Lower leg skin (tissue), 4 donors: Measurements from ENCODE around the gene SVIL. TPM values are rescaled to one million over a fixed set of nuclear protein-coding genes. Genes with fewer than 3 reads are reported as not detected.
"Not testable (repeated sequence)": the region's sequence is repeated elsewhere in the genome, so short reads cannot be mapped to it uniquely, and the experiment has no call there.

Experiments used
- DNase-seq, 2 donors: peaks; one replicate each; pipeline ENCODE4 v3.0.0-alpha.2; 2019; ENCODE audit warnings: low spot score in 2 of 2
- H3K4me3 ChIP-seq: fragments of 200-600 bp; sonication (generic); 2 replicates; pipeline ENCODE4 v1.5.1; 2017; ENCODE audit warnings: mild to moderate bottlenecking, low read depth; ENCODE audit not compliant: poor library complexity, severe bottlenecking
- CTCF ChIP-seq, 3 donors: fragments of 450-650 bp; IDR thresholded peaks; one replicate each; pipeline ENCODE4 v1.5.1; 2016; ENCODE audit warnings: antibody characterized with exemption in 3 of 3, mild to moderate bottlenecking in 3 of 3, moderate library complexity in 2 of 3
- POLR2A ChIP-seq, 2 donors: fragments of 450-650 bp; IDR thresholded peaks; one replicate each; pipeline ENCODE4 v1.6.1; 2016 to 2017; ENCODE audit warnings: antibody characterized with exemption in 2 of 2, mild to moderate bottlenecking in 1 of 2, moderate library complexity in 1 of 2
- WGBS, 2 donors: methylation state at CpG; one replicate each; pipeline ENCODE4 v1.1.5; 2018; 5-methylcytosine and 5-hydroxymethylcytosine counted together
- intact Hi-C: fragments of 100-400 bp; cut with DNase I; formaldehyde crosslinking; loops from one replicate; pipeline ENCODE4 v1.15.0; 2023; ENCODE audit warnings: low total_unique reads
- total RNA-seq, 4 donors: library from RNA; depleted of rRNA; stranded (reverse); fragments of >200 nt; gene quantifications; one replicate each; pipeline ENCODE4 v1.1.0, GENCODE V29; 2016

The SVIL gene
- total RNA-seq, 4 donors from 2014 or later: 49.0 to 91.0 (median 74.4) TPM

GRCh38 chr10:29454250-29454649, 180.5 kb downstream of the SVIL start:
- intact Hi-C loops: no loop called here
- TF ChIP-seq CTCF (IDR thresholded peaks at IDR 0.05): no peak
- TF ChIP-seq POLR2A (IDR thresholded peaks at IDR 0.05): no peak

GRCh38 chr10:29452546-29452945, 182.2 kb downstream of the SVIL start:
- no peak for DNase-seq
- no peak overlapping the region for H3K4me3 ChIP-seq
- intact Hi-C loops: no loop called here
- TF ChIP-seq CTCF (IDR thresholded peaks at IDR 0.05) (no peak), POLR2A (IDR thresholded peaks at IDR 0.05) (no peak)
- WGBS, 2 donors: 94 to 96% methylated on average over 8 of the region's 8 CpGs

More at GRCh38 chr10:29454250-29454649, 180.5 kb downstream of the SVIL start:
- WGBS, 2 donors: 95 to 96% methylated on average over 4 of the region's 4 CpGs
- no peak for DNase-seq
- H3K4me3 ChIP-seq: no peak overlapping the region

GRCh38 chr10:29451946-29452345, 182.8 kb downstream of the SVIL start:
- no peak for DNase-seq
- no peak for TF ChIP-seq POLR2A (IDR thresholded peaks at IDR 0.05)
- no peak for TF ChIP-seq CTCF (IDR thresholded peaks at IDR 0.05)
- H3K4me3 ChIP-seq: no peak overlapping the region
- intact Hi-C loops: no loop called here
- WGBS, 2 donors: 69 to 75% methylated on average over 4 of the region's 4 CpGs

GRCh38 chr10:29450405-29450804, 184.4 kb downstream of the SVIL start:
- TF ChIP-seq CTCF (IDR thresholded peaks at IDR 0.05) (no peak), POLR2A (IDR thresholded peaks at IDR 0.05) (no peak)
- no peak overlapping the region for H3K4me3 ChIP-seq
- no peak for DNase-seq
- intact Hi-C loops: no loop called here
- 87 to 89% methylated on average over 6 of the region's 6 CpGs for WGBS, 2 donors

- not testable (repeated sequence) for H3K4me3 ChIP-seq
- peak; percentile 75 to 97 for DNase-seq
- 22 to 23% methylated on average over 17 to 21 of the region's 21 CpGs for WGBS, 2 donors
- intact Hi-C loops: loop anchor here (5.0 kb wide), 1 partner anchor 67 kb away; no protein-coding TSS in a partner anchor
These were observed 185.8 kb downstream of the SVIL start for GRCh38 chr10:29448756-29449592.

GRCh38 chr10:29448125-29448524, 186.6 kb downstream of the SVIL start:
- 59 to 63% methylated on average over 7 of the region's 7 CpGs for WGBS, 2 donors
- intact Hi-C loops: loop anchor here (5.0 kb wide), 1 partner anchor 66 kb away; no protein-coding TSS in a partner anchor
- no peak overlapping the region for H3K4me3 ChIP-seq
- no peak for DNase-seq
- TF ChIP-seq POLR2A (IDR thresholded peaks at IDR 0.05): no peak
- no peak for TF ChIP-seq CTCF (IDR thresholded peaks at IDR 0.05)
